UCSD-AML1 (cell line): ENCODE results near the gene DNAH3.
"Not testable (repeated sequence)": the region's sequence is repeated elsewhere in the genome, so short reads cannot be mapped to it uniquely, and the experiment has no call there.

Source experiments
- DNase-seq: peaks from one replicate; lab custom pipeline; 2025; ENCODE audit not compliant: unreplicated experiment; lab: John Stamatoyannopoulos, UW

Gene DNAH3

DNA sequence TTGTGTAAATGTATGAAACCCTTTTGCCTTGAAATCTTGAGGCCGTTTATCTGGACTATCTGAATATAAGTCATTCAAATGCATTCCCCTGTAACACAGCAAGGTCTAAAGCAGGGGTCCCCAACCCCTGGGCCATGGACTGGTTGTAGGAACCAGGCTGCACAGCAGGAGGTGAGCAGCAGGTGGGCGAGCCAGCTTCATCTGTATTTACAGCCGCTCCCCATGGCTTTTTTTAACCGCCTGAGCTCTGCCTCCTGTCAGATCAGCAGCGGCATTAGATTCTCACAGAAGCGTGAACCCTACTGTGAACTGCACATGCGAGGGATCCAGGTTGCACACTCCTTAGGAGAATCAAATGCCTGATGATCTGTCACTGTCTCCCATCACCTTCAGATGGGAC is 24.1 kb downstream of the DNAH3 start:
- DNase-seq: no peak

DNA sequence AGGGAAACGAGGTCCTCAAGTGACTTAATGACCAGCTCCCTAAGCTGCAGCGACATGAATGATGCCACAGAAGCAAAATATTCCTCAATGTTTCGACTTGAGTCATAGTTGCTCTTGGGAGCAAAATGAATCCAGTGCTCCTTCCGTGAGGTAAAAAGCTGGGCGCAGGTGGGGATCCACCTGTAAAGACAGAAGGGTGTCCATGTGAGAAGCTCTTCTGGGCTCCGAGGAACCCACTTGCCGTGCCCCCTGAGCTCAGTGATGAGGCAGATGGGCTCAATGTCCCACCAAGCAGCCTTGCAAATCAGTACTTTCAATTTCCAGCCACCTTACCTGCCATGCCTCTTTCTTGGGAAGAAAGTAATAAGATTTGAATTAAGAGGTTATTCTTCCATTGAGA is 25.5 kb downstream of the DNAH3 start:
- no peak for DNase-seq

DNA sequence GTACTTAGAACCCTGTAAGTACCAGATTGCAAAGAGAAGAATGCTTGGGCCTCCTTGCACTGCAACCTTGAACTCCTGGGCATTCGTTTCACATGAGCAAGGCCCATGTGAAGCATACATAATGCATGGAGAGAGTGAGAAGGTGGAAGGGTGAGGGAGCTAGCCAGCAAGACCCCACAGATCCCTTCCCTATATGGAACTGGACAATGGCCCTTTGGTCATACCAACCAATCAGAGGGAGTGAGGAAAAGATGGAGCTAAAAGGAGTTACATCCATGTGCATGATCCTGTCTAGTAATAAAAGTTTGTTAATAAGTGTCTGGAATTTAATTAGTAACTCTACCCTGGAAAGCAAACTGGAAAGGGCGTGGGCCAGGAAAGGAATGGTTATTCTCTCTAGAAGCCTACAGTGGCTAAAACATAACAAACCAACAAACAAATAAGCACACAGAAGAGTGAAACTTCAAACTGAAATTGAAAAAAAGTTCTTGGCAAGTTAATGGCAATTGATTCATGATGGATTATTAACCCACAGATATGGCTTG is 29.6 kb downstream of the DNAH3 start:
- no peak for DNase-seq

DNA sequence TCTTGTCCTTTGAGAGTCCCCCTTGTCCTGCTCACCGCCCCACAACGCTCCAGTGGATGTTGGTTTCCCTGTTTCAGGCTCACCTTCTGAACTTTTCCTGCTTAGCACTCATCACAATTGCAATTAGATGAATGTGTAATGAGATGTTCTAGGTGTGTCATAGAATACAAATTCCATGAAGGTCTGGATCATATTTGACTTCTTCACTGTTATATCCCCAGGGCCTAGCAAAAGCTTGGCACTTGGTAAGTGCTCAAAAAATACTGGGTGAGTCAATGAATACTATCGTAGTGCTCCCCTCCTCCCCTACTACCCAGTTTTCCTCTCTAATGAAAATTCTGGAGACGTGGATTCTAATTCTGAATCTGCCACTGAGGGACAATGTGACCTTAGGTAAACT is 33.1 kb downstream of the DNAH3 start:
- DNase-seq: no peak

DNA sequence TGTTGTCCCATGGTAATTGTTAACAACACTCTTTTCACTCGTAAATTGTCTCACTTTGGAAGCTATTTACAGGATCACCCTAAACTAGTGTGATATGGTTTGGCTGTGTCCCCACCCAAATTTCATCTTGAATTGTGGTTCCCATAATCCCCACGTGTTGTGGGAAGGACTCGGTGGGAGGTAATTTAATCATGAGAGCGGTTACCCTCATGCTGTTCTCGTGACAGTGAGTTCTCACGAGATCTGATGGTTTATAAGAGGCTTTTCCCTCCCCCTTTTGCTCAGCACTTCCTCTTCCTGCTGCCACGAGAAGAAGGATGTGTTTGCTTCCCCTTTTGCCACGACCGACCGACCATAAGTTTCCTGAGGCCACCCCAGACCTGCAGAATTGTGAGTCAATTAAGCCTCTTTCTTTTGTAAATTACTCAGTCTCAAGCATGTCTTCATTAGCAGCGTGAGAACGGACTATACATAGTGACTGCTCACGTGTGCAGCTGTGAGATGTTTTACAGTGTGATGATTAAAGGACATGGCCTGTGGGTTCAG is 34.4 kb downstream of the DNAH3 start:
- DNase-seq: peak; percentile 54

DNA sequence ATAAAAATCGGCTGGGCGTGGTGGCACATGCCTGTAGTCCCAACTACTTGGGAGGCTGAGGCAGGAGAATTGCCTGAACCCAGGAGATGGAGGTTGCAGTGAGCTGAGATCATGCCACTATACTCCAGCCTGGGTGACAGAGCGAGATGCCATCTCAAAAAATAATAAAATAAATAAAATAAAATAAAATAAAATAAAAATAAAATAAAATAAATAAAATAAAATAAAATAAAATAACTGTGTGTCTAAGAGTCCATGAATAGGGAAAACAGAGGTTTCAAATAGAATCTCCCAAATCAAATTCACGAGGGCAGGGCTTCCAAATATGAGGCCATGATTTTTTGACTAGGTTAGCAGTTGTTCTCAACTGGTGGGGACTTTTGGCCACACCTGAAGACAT is 35.1 kb downstream of the DNAH3 start:
- DNase-seq: not testable (repeated sequence)

DNA sequence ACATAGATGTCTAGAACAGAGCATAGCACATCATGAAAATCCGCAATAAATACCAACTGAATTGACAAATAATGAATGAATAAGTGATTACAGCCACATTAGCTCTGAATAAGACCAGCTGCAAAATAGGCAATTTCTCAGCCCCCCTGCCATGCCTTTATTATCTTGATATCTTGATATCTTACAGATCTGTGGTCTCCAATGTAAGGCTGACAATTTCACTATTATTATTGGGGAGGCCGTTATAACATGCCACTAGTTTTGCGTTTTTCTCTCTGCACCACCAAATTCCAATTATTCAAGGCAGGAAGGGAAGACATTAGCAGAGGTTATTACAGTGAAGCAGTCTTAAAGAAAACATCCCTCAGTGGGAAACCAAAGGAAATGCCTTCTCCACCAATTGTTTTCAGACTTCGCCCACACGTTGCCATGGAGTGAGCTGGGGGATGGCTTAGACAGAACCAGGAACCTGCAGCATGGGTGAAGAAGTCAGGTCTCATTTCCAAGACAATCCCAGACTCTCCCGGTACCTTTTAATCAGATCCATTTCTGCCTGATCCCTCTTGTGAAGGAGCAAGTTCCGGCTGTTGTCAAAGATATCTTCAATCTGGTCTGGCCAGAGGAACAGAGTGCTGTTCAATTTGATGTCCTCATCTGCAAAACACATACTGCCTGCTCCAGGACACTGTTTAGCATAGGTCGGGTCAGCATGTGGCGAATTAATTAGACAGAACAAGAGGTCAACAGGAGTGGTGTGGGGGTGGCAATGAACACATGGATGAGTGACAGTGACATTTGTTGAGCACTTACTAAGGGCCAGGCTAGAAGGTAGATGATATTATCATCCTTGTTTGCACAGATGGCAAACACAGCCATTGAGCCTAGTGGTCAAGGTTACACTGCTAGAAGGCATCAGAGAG is 46.4 kb downstream of the DNAH3 start:
- DNase-seq: peak; percentile 32

DNA sequence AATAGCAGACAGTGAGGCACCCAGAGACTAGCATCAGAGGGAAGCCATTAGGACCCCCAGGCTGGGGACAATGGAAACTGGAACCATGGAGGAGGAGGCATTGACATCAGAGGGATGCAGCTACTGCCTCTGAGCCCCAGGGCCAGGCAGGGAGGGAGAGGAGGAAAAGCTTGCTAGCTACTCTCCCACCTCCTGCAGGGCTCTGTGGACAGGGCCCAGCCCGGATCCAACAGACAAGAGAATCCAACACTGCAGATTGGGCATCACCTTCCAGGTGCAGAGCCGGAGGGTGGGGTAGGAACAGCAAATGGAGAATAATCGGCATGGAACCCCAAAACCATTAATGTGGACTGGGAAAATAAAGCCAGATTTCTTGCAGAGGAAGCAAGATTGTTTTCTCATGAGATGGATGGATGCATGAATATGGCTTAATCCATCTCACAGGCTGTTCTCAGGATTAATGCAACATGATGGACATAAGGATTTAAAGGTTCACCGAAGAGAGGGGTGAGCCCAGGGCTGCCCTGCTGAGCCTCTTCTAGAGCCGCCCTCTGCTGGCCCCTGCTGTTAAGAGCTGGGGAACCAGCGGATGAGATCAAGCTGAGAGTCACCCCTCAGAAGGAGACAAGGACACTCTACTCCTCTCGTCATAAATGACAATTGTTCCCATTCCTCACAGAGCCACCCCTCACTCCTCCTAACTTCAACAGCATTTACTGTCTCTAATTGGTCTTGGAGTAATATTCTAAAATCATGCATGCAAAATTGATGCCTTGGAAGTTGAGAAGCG is 48.8 kb downstream of the DNAH3 start:
- peak; percentile 17 for DNase-seq

DNA sequence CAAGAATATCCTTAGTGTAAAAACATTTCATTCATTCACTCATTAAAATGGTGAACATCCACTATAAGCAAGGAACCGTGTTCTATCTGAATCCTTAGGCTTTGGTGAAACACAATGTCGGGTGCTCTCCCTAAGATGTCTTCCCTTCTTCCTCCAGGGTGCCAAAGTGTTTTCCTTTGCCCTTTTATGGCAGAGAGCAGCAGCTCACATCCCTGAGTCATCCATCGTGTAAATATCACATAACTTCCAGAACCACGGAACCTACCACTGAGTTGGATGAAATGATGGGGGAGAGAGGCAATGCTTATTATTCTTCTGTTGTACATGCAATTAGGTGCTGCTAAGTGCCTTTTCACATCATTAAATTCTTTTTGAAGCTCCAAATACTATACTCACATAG is 50.2 kb downstream of the DNAH3 start:
- no peak for DNase-seq

DNA sequence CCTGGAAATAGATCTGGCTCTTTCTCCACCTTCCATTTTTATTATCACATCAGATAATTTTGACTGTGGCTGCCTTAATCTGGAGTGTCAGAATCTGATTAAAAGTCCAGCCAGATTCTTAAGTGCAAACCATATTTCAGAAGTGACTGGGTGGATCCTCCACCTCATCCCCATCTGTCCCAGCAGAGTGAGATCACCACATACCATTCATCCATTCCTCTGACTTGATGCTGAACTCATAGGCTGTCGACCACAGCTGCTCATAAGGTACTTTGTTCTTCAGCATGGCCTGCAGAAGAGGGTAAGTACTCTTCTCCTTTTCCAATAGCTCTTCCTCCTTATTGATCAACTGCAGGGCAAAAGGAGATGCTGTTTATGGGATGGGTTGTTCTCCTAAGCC is 53.5 kb downstream of the DNAH3 start:
- DNase-seq: no peak

DNA sequence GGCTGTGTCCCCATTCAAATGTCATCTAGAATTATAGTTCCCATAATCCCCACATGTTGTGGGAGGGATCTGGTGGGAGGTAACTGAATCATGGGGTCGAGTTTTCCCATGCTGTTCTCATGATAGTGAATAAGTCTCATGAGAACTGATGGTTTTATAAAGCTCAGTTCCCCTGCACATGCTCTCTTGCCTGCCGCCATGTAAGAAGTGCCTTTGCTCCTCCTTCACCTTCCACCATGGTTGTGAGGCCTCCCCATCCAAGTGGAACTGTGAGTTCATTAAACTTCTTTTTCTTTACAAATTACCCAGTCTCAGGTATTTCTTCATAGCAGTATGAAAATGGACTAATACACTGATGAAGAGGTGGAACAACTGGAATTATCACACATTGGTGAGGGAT is 55.9 kb downstream of the DNAH3 start:
- not testable (repeated sequence) for DNase-seq

DNA sequence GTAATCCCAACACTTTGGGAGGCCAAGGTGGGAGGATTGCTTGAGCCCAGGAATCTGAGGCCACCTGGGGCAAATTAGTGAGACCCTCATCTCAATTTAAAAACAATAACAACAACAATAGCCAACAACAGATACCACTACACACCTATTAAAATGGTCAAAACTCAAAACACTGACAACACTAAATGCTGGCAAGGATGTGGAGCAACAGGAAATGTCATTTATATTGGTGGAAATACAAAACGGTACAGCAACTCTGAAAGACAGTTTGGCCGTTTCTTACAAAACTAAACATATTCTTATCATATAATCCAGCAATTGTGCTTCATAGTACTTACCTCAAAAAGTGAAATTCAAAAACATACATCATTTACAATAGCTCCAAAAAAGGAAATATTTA is 57.7 kb downstream of the DNAH3 start:
- no peak for DNase-seq

DNA sequence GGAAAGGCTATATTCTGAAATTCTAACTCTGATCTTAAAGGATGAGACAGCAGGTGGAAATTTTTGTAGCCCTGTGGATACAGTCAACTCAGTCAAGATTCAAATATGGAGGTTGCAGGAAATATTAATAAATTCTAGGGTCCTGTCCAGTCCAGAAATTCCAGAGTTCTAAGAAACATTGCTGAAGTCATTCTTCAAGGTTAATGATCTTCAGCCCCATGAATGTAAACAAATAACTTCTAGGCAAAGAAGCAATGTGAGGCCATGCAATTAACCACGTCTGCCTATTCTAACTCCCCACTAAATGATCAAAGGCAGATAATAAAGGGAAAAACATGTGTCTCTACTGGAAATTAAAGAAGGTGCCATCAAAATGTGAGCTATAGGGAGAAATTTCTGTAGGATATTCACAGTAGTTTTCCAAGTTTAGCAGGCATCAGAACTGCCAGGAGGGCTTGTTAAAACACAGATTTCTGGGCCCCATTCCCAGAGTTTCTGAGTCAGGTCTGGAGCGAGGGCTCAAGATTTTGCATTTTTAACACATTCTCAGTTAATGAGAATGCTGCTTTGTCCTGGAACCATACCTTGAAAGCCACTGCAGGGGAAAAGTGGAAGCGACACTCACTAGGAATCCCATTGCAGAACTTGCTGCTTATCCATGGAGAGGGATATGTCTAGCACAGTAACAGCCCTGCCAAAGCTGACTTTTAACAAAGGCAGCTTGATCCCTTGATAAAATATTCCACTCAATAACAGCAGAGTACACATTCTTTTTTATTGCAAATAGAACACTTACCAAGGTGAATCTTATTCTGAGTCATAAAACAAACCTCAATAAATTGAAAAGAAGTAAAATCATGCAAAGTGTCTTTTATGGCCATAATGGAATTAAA is 61.8 kb downstream of the DNAH3 start:
- DNase-seq: no peak

DNA sequence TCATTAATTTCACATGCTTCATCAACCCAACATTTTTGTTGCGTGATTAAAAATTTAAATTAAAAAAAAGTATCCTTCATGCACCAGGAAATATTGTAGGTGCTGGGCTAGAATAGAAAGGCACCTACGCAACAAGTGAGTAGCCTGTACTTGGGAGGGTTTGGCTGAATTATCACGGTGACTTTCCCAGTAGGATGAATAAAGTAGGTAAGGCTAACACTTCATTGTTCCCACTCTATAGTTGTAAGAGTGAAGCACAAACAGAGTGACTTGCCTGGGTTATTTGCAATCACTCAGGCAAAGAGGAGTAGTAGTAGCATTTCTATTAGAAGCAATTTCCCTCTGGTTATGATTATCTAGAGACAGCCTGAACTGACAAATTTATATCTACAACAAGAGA is 62.5 kb downstream of the DNAH3 start:
- DNase-seq: no peak

DNA sequence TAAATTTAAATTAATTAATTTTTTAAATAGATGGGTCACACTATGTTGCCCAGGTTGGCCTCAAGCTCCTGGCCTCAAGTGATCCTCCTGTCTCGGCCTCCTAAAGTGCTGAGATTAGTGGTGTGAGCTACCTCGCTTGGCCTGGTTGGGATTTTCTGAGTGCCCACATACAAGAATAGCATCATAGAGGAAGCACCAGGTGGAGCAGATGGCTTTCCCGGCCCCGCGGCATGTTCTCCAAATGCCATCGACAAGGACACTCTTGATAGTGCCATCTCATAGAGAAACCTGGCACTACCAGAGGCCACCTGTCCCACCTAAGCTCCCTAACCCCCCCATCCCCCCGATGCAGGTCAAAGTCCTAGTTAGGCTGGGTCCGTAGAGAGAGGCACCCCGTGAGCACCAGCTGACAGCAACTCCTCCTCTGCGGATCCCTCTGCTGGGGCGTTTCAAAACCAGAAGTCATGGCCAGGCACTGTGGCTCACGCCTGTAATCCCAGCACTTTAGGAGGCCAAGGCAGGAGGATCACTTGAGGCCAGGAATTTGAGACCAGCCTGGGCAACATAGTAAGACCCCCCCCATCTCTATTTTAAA is 65.9 kb downstream of the DNAH3 start:
- DNase-seq: no peak

DNA sequence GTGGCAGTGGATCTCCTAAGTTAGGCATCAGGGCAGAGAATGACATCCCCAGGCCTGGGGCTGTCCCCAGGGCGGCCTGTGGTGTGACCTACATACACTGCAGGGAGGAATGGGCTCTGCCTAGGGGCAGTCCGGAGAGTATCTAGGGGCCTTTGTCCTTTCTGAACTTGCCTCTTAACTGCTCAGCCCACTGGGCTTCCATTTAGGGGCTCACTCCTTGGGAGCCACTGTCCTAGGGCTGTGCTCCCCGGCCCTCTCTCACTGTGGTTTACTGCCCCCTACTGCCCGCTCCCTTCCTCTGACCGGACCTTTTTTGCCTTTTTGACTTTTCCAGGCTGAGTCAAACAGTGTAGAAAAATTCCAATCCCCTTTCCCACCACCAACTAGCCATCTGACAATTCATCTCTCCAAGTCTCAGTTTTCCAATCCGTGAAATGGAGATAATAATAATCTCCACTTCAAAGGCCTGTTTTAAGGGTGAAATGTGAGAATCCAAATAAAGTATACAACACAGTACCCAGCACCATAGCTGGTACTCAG is 66.8 kb downstream of the DNAH3 start:
- DNase-seq: peak; percentile 65

DNA sequence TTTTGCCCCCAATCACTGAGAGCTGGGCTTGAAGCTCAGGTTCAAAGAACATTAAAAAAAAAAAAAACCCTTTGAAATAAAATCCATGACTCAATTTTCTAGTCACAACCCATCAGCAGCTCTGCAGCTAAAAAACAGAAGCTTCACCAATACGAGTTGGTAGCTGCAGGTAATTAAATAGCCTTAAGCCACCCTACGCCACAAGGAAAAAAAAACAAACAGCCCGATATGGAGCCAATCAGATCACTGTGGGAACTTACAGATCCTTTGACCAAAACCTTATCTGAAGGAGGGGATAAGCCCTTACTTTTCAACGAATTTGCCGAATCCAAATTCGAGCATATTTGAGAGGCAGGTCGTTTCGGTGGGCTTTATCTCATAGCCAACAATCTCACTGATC is 69.3 kb downstream of the DNAH3 start:
- DNase-seq: no peak

DNA sequence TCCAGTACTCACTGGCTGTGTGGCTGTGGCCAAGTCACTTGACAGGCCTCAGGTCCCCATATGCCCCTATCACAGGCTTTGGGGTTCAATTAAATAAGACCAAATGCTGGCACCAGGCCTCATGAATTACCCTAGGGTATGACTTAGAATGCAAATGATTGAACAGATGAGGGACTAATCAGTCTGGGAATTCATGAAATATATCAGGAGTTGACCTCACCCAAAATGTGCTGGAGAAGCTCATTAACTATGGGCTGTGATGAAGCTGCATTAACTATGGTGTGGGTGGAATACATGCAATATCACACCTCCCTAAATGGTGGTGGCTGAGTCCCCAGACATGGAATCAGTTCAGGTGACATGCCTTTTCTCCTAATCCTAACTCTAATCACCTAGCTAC is 72.1 kb downstream of the DNAH3 start:
- no peak for DNase-seq

DNA sequence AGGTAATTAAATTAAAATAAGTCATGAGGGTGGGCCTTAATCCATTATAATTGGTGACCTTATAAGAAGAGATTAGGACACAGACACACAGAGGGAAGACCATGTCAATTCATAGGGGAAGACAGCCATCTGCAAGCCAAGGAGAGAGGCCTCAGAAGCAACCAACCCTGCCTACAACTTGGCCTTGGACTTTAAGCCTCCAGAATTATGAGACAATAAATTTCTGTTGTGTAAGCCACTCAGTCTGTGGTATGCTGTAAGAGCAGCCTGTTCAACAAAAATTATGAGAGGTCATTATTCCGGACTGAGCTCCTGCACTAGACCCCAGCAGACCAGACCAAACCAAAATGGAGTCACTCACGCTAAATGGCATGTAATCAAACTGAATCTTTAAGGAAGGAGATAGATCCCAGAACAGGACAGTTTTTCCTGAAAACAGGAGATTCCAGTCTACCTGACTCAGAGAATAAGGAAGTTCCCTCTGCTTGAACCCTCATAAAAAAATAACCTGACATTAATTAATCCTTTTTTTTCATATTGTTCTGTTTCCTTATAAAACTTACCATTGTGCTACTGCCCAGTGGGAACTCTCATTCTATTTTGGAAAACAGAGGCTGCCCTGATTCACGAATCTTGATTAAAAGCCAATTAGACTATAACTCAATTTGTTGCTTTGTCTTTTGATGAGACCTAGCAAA is 74.3 kb downstream of the DNAH3 start:
- no peak for DNase-seq
